ENCODE results near the gene CCDC160. TPM values are rescaled to one million over a fixed set of nuclear protein-coding genes. Genes with fewer than 3 reads are reported as not detected.

Gene CCDC160
- polyA plus RNA-seq, 1 donor (not counting 4 experiments of a cell fraction or from before 2014, with no cell fraction given), result not detected

DNA sequence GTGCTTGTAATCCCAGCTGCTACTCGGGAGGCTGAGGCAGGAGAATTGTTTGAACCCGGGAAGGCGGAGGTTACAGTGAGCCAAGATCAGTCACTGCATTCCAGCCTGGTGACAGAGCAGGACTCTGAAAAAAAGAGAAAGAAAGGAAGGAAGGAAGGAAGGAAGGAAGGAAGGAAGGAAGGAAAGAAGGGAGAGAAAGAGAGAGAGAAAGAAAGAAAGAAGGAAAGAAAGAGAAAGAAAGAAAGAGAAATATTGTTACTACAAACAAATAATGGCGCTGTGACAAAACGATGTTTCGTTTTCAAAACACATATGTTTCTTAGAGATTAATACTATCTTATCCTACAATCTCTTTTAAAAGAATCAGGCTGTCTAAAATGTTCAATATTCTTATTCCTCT lies 42.1 kb upstream of the CCDC160 start:
- Histone ChIP-seq H3K27ac (ENCODE audit: control insufficient read depth, insufficient read depth, low read length) (no peak overlapping the region), H3K36me3 (ENCODE audit: control insufficient read depth in 2 of 2, extremely low read depth in 1 of 2, insufficient read depth in 2 of 2, low read length in 2 of 2) (no peaks in the 10 kb centered on the region), H3K4me3 (ENCODE audit: control insufficient read depth in 2 of 3, extremely low read depth in 1 of 3, insufficient read depth in 2 of 3, low read depth in 1 of 3, low read length in 3 of 3) (no peak overlapping the region), H3K9me1 (ENCODE audit: control insufficient read depth, extremely low read depth, insufficient read depth, low read length) (no peaks in the 10 kb centered on the region), H4K20me1 (ENCODE audit: control insufficient read depth, extremely low read depth, insufficient read depth, low read length) (no peaks in the 10 kb centered on the region), H3K4me2 (ENCODE audit: control insufficient read depth, extremely low read depth, insufficient read depth, low read depth, low read length) (no peak overlapping the region), H3K9me3 (ENCODE audit: control insufficient read depth, low read depth, low read length) (no peaks in the 10 kb centered on the region), H3K27me3 (ENCODE audit: control insufficient read depth, extremely low read depth, insufficient read depth, low read length) (no peaks in the 10 kb centered on the region), H3K4me1 (ENCODE audit: control insufficient read depth, extremely low read depth, insufficient read depth, low read length) (no peaks in the 10 kb centered on the region), H3K79me2 (ENCODE audit: control insufficient read depth, insufficient read depth, low read length) (no peaks in the 10 kb centered on the region), H2AFZ (ENCODE audit: control insufficient read depth, low read length) (no peak overlapping the region), H3K9ac (ENCODE audit: control insufficient read depth, extremely low read depth, insufficient read depth, low read length) (no peak overlapping the region)
- DNase-seq (ENCODE audit: low read depth, low spot score) (no peak), FAIRE-seq (no peak)
- no peak for TF ChIP-seq EZH2 (IDR thresholded peaks at IDR 0.05; ENCODE audit: low read length)
- TF ChIP-seq, protein P1, sequence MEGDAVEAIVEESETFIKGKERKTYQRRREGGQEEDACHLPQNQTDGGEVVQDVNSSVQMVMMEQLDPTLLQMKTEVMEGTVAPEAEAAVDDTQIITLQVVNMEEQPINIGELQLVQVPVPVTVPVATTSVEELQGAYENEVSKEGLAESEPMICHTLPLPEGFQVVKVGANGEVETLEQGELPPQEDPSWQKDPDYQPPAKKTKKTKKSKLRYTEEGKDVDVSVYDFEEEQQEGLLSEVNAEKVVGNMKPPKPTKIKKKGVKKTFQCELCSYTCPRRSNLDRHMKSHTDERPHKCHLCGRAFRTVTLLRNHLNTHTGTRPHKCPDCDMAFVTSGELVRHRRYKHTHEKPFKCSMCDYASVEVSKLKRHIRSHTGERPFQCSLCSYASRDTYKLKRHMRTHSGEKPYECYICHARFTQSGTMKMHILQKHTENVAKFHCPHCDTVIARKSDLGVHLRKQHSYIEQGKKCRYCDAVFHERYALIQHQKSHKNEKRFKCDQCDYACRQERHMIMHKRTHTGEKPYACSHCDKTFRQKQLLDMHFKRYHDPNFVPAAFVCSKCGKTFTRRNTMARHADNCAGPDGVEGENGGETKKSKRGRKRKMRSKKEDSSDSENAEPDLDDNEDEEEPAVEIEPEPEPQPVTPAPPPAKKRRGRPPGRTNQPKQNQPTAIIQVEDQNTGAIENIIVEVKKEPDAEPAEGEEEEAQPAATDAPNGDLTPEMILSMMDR (optimal IDR thresholded peaks at IDR 0.05 in 1 of 3, IDR thresholded peaks at IDR 0.05 in 1 of 3, conservative IDR thresholded peaks at IDR 0.05 in 1 of 3; ENCODE audit: extremely low read depth in 1 of 3, insufficient read depth in 2 of 3, low read length in 3 of 3), result no peak
- dilution Hi-C loops (cut with MboI; ENCODE audit: extremely low pct_ligation_motif_present, low sequenced_read_pairs), result no loop called here

DNA sequence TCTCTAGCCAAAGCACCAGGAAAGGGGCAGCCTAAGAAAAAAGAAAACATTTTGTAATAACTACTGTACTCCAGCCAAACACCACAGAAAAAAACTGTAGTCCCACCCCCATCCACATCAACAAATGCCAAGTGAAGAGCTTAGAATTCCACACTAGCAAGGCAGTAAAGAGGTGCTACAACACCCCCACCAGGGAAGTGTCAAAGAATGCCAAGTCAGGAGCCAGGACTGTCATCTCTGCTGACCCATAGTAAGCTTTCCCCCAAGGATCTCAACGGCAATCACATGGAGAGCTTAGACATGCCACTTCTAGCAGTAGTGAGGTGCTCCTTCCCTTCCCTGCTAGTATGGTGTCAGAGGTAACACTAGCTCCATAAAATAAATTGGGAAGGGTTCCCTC lies 34.4 kb upstream of the CCDC160 start:
- Histone ChIP-seq H3K9ac (ENCODE audit: control insufficient read depth, extremely low read depth, insufficient read depth, low read length) (no peak overlapping the region), H3K4me3 (ENCODE audit: control insufficient read depth in 2 of 3, extremely low read depth in 1 of 3, insufficient read depth in 2 of 3, low read depth in 1 of 3, low read length in 3 of 3) (no peak overlapping the region), H3K9me1 (ENCODE audit: control insufficient read depth, extremely low read depth, insufficient read depth, low read length) (no peaks in the 10 kb centered on the region), H3K9me3 (ENCODE audit: control insufficient read depth, low read depth, low read length) (no peaks in the 10 kb centered on the region), H4K20me1 (ENCODE audit: control insufficient read depth, extremely low read depth, insufficient read depth, low read length) (no peaks in the 10 kb centered on the region), H3K4me1 (ENCODE audit: control insufficient read depth, extremely low read depth, insufficient read depth, low read length) (no peaks in the 10 kb centered on the region), H3K4me2 (ENCODE audit: control insufficient read depth, extremely low read depth, insufficient read depth, low read depth, low read length) (no peak overlapping the region), H3K36me3 (ENCODE audit: control insufficient read depth in 2 of 2, extremely low read depth in 1 of 2, insufficient read depth in 2 of 2, low read length in 2 of 2) (no peaks in the 10 kb centered on the region), H2AFZ (ENCODE audit: control insufficient read depth, low read length) (no peak overlapping the region), H3K27me3 (ENCODE audit: control insufficient read depth, extremely low read depth, insufficient read depth, low read length) (no peaks in the 10 kb centered on the region), H3K79me2 (ENCODE audit: control insufficient read depth, insufficient read depth, low read length) (no peaks in the 10 kb centered on the region), H3K27ac (ENCODE audit: control insufficient read depth, insufficient read depth, low read length) (no peak overlapping the region)
- dilution Hi-C loops (cut with MboI; ENCODE audit: extremely low pct_ligation_motif_present, low sequenced_read_pairs), result no loop called here
- no peak for FAIRE-seq
- no peak for DNase-seq (ENCODE audit: low read depth, low spot score)
- TF ChIP-seq, protein P1 (optimal IDR thresholded peaks at IDR 0.05 in 1 of 3, IDR thresholded peaks at IDR 0.05 in 1 of 3, conservative IDR thresholded peaks at IDR 0.05 in 1 of 3; ENCODE audit: extremely low read depth in 1 of 3, insufficient read depth in 2 of 3, low read length in 3 of 3), result no peak
- no peak for TF ChIP-seq EZH2 (IDR thresholded peaks at IDR 0.05; ENCODE audit: low read length)
